ENCODE results near the gene RAPSN.

RAPSN gene

DNA sequence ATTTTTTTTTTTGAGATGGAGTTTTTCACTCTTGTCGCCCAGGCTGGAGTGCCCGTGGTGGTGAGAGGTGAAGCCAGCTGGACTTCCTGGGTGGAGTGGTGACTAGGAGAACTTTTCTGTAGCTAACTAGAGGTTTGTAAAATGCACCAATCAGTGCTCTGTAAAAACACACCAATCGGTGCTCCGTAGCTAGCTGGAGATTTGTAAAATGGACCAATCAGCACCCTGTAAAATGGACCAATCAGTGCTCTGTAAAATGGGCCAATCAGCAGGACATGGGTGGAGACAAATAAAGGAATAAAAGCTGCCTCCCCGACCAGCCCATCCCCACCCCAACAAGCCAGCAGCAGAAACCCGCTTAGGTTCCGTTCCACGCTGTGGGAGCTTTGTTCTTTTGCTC is 4.4 kb upstream of the RAPSN start:
- Histone ChIP-seq H3K9me2 (replicated peaks; ENCODE audit: control insufficient read depth, low read length) (no peaks in the 10 kb centered on the region), H3K4me1 (ENCODE audit: control insufficient read depth, low read length) (no peaks in the 10 kb centered on the region)

DNA sequence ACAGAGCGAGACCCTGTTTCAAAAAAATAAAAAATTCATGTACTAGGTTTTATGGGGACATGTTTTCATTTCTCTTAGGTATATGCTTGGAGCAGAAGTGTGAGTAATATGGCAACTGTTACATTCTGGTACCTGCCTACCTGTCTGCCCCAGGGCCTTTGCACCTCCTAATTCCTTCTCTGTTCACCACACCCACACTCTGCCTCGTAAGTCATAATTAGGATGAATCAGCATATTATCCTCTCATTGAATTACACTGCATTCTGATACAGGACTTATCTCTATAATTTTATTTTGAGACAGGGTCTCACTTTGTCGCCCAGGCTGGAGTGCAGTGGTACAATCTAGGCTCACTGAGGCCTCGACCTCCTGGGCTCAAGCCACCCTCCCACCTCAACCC is 3.1 kb upstream of the RAPSN start:
- Histone ChIP-seq H3K79me2 (ENCODE audit: control insufficient read depth, low read length) (no peaks in the 10 kb centered on the region), H3K9me2 (replicated peaks; ENCODE audit: control insufficient read depth, low read length) (no peaks in the 10 kb centered on the region), H3K4me2 (ENCODE audit: low read length) (no peak overlapping the region), H3K4me1 (ENCODE audit: control insufficient read depth, low read length) (no peaks in the 10 kb centered on the region), H3K27me3 (ENCODE audit: control insufficient read depth, low read length) (no peaks in the 10 kb centered on the region), H3F3A (ENCODE audit: control insufficient read depth, insufficient read depth) (no peaks in the 10 kb centered on the region), H3K9me3 (ENCODE audit: control insufficient read depth, insufficient read depth, low read length) (no peaks in the 10 kb centered on the region), H4K20me1 (ENCODE audit: control insufficient read depth, insufficient read depth, low read depth, low read length) (no peaks in the 10 kb centered on the region), H3K4me3 (ENCODE audit: low read length) (no peak overlapping the region), H3K36me3 (ENCODE audit: control insufficient read depth, low read length) (no peaks in the 10 kb centered on the region), H3K27ac (ENCODE audit: low read depth, low read length) (no peak overlapping the region)
- TF ChIP-seq, protein P1, sequence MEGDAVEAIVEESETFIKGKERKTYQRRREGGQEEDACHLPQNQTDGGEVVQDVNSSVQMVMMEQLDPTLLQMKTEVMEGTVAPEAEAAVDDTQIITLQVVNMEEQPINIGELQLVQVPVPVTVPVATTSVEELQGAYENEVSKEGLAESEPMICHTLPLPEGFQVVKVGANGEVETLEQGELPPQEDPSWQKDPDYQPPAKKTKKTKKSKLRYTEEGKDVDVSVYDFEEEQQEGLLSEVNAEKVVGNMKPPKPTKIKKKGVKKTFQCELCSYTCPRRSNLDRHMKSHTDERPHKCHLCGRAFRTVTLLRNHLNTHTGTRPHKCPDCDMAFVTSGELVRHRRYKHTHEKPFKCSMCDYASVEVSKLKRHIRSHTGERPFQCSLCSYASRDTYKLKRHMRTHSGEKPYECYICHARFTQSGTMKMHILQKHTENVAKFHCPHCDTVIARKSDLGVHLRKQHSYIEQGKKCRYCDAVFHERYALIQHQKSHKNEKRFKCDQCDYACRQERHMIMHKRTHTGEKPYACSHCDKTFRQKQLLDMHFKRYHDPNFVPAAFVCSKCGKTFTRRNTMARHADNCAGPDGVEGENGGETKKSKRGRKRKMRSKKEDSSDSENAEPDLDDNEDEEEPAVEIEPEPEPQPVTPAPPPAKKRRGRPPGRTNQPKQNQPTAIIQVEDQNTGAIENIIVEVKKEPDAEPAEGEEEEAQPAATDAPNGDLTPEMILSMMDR (IDR thresholded peaks at IDR 0.05; ENCODE audit: low read depth, low read length, poor library complexity, severe bottlenecking): no peak
- TF ChIP-seq EZH2phosphoT487 (IDR thresholded peaks at IDR 0.05; ENCODE audit: borderline replicate concordance, low read length): no peak

More for the DNA sequence above, 4.4 kb upstream of the RAPSN start:
- Histone ChIP-seq H3K9me3 (ENCODE audit: control insufficient read depth, insufficient read depth, low read length) (no peaks in the 10 kb centered on the region), H3F3A (ENCODE audit: control insufficient read depth, insufficient read depth) (no peaks in the 10 kb centered on the region), H4K20me1 (ENCODE audit: control insufficient read depth, insufficient read depth, low read depth, low read length) (no peaks in the 10 kb centered on the region), H3K4me2 (ENCODE audit: low read length) (no peak overlapping the region), H3K36me3 (ENCODE audit: control insufficient read depth, low read length) (no peaks in the 10 kb centered on the region), H3K79me2 (ENCODE audit: control insufficient read depth, low read length) (no peaks in the 10 kb centered on the region), H3K27me3 (ENCODE audit: control insufficient read depth, low read length) (no peaks in the 10 kb centered on the region), H3K4me3 (ENCODE audit: low read length) (no peak overlapping the region), H3K27ac (ENCODE audit: low read depth, low read length) (no peak overlapping the region)
- TF ChIP-seq, protein P1 (IDR thresholded peaks at IDR 0.05; ENCODE audit: low read depth, low read length, poor library complexity, severe bottlenecking): no peak
- no peak for TF ChIP-seq EZH2phosphoT487 (IDR thresholded peaks at IDR 0.05; ENCODE audit: borderline replicate concordance, low read length)

DNA sequence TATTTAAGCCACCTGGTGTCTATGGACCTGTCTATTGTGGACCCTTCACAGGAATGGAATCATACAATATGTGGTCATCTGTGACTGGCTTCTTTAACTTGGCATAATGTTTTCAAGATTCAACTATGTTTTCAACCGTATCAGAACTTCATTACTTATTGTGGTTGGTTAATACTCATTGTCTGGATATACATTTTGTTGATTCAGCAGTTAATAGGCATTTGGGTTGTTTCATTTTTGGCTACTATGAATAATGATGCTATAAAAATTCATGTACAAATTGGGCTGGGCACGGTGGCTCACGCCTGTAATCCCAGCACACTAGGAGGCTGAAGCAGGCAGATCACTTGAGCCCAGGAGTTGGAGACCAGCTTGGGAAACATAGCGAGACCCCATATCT is 2.5 kb upstream of the RAPSN start:
- no peaks in the 10 kb centered on the region for H3K27me3 ChIP-seq (ENCODE audit: control insufficient read depth, low read length)
- H3K4me1 ChIP-seq (ENCODE audit: control insufficient read depth, low read length): no peaks in the 10 kb centered on the region
- no peak overlapping the region for H3K4me3 ChIP-seq (ENCODE audit: low read length)
- H3K9me3 ChIP-seq (ENCODE audit: control insufficient read depth, insufficient read depth, low read length): no peaks in the 10 kb centered on the region
- H3K79me2 ChIP-seq (ENCODE audit: control insufficient read depth, low read length): no peaks in the 10 kb centered on the region
- no peaks in the 10 kb centered on the region for H3K36me3 ChIP-seq (ENCODE audit: control insufficient read depth, low read length)
- no peaks in the 10 kb centered on the region for H4K20me1 ChIP-seq (ENCODE audit: control insufficient read depth, insufficient read depth, low read depth, low read length)
- no peak overlapping the region for H3K27ac ChIP-seq (ENCODE audit: low read depth, low read length)
- H3K9me2 ChIP-seq (replicated peaks; ENCODE audit: control insufficient read depth, low read length): no peaks in the 10 kb centered on the region
- no peak for TF ChIP-seq EZH2phosphoT487 (IDR thresholded peaks at IDR 0.05; ENCODE audit: borderline replicate concordance, low read length)
- TF ChIP-seq, protein P1 (IDR thresholded peaks at IDR 0.05; ENCODE audit: low read depth, low read length, poor library complexity, severe bottlenecking): no peak
- no peak overlapping the region for H3K4me2 ChIP-seq (ENCODE audit: low read length)
- H3F3A ChIP-seq (ENCODE audit: control insufficient read depth, insufficient read depth): no peaks in the 10 kb centered on the region

DNA sequence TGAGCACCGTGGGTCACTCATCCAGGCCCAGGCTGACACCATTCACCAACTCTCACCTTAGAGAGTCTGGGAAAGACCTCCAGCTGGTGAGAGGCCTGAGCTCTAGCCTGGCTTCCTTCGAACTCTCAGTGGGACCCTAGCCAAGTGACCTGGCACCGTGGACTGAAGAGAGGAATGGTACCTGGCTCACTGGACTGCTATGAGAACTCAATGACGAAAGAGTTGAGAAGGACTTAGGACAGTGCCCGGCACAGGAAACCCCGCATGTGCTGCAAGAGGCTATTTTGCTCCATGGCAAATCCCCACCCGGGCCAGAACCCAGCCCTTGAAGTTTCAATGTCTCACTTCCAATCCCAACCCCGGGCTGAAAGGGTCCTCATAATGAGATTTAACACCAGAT is 605 bp upstream of the RAPSN start:
- Histone ChIP-seq H3K27me3 (ENCODE audit: control insufficient read depth, low read length) (no peaks in the 10 kb centered on the region), H3K4me3 (ENCODE audit: low read length) (no peak overlapping the region), H3K36me3 (ENCODE audit: control insufficient read depth, low read length) (no peaks in the 10 kb centered on the region), H3K4me1 (ENCODE audit: control insufficient read depth, low read length) (no peaks in the 10 kb centered on the region), H3K27ac (ENCODE audit: low read depth, low read length) (no peak overlapping the region), H3F3A (ENCODE audit: control insufficient read depth, insufficient read depth) (no peaks in the 10 kb centered on the region), H3K4me2 (ENCODE audit: low read length) (no peak overlapping the region), H3K9me3 (ENCODE audit: control insufficient read depth, insufficient read depth, low read length) (no peaks in the 10 kb centered on the region), H3K9me2 (replicated peaks; ENCODE audit: control insufficient read depth, low read length) (no peaks in the 10 kb centered on the region), H4K20me1 (ENCODE audit: control insufficient read depth, insufficient read depth, low read depth, low read length) (no peaks in the 10 kb centered on the region), H3K79me2 (ENCODE audit: control insufficient read depth, low read length) (no peaks in the 10 kb centered on the region)
- TF ChIP-seq EZH2phosphoT487 (IDR thresholded peaks at IDR 0.05; ENCODE audit: borderline replicate concordance, low read length): no peak
- TF ChIP-seq, protein P1 (IDR thresholded peaks at IDR 0.05; ENCODE audit: low read depth, low read length, poor library complexity, severe bottlenecking): no peak
